T-helper 1 cell treated with Interleukin-12 subunit alpha and Interleukin-12 subunit beta and Interleukin-4 antibody, amounts not matched to agents 30 μg/mL and 1 μg/mL, for 36 hours (primary cell): Measurements from ENCODE around the gene SLC22A8.
"Not testable (repeated sequence)": the region's sequence is repeated elsewhere in the genome, so short reads cannot be mapped to it uniquely, and the experiment has no call there.

Source experiments
- H3K27ac Mint-ChIP-seq: one replicate; pipeline ENCODE4 v1.8.0; 2021; ENCODE audit warnings: mild to moderate bottlenecking, mixed read lengths
- H3K27me3 Mint-ChIP-seq: one replicate; pipeline ENCODE4 v1.8.0; 2021; ENCODE audit warnings: low read depth, mixed read lengths
- H3K36me3 Mint-ChIP-seq: one replicate; pipeline ENCODE4 v1.8.0; 2021; ENCODE audit warnings: low read depth, mixed read lengths
- H3K4me1 Mint-ChIP-seq: one replicate; pipeline ENCODE4 v1.8.0; 2021; ENCODE audit warnings: low read depth, mixed read lengths
- H3K4me3 Mint-ChIP-seq: one replicate; pipeline ENCODE4 v1.8.0; 2021; ENCODE audit warnings: mild to moderate bottlenecking, moderate library complexity, mixed read lengths
- H3K9me3 Mint-ChIP-seq: one replicate; pipeline ENCODE4 v1.8.0; 2021; ENCODE audit warnings: mixed read lengths

Gene SLC22A8

DNA sequence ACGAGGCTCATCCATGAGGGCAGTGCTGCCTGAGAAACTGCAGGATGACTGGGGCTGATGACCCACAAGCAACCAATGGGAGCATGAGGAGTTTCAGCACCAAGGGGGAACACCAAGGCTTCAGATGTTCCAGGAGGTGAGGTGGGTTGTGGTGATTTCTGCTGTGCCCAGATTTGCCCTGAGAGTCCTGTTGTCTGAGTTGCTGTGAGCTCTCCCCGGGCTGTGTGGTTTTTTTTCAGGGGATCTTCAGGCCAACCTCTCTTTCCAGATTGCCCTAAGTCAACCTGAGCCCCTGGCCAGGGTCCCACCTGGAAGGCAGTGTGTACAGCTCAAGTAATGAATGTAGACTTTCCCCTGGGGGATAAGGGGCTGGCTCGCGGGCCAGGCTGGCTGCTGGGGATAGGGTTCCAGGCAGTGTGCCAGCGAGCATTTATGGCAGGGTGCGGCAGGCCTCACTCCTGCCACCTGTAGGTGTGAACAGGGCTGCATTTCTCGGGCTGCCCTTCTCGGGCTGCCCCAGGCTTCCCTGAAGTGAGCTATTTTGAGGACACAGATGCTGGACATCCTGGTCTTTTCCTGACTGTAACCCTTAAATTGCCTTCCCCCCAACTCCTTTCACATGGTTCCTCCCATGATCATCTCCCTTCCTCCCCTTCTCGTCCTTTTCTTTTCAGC, 40.7 kb downstream of the SLC22A8 start:
- H3K27me3 Mint-ChIP-seq, result peaks cover 7% of the 10 kb centered on the region

DNA sequence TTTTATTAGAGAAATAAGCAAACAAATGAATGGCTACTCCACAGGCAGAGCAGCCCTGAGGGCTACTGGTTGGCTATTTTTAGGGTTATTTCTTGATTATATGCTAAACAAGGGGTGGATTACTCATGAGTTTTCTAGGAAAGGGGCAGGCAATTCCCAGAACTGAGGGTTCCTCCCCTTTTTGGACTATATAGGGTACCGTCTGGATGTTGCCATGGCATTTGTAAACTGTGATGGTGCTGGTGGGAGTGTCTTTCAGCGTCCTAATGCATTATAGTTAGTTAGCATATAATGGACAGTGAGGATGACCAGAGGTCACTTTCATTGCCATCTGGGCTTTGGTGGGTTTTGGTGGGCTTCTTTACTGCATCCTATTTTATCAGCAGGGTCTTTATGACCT, 50.1 kb downstream of the SLC22A8 start:
- H3K4me1 Mint-ChIP-seq, result no peaks in the 10 kb centered on the region
- no peaks in the 10 kb centered on the region for H3K36me3 Mint-ChIP-seq
- H3K4me3 Mint-ChIP-seq, result no peak overlapping the region
- H3K27ac Mint-ChIP-seq, result no peak overlapping the region
- H3K27me3 Mint-ChIP-seq, result peaks cover 29% of the 10 kb centered on the region
- no peaks in the 10 kb centered on the region for H3K9me3 Mint-ChIP-seq

More for the DNA sequence above, 40.7 kb downstream of the SLC22A8 start:
- Mint-ChIP-seq H3K27ac (no peak overlapping the region), H3K4me1 (no peaks in the 10 kb centered on the region), H3K36me3 (no peaks in the 10 kb centered on the region), H3K4me3 (no peak overlapping the region), H3K9me3 (no peaks in the 10 kb centered on the region)

- Mint-ChIP-seq H3K27ac (no peak overlapping the region), H3K4me3 (no peak overlapping the region), H3K9me3 (no peaks in the 10 kb centered on the region), H3K4me1 (no peaks in the 10 kb centered on the region), H3K36me3 (no peaks in the 10 kb centered on the region), H3K27me3 (peaks cover 20% of the 10 kb centered on the region)
Measured at GRCh38 chr11:62962391-62962790, 53.2 kb downstream of the SLC22A8 start.

GRCh38 chr11:62961017-62961570, 54.5 kb downstream of the SLC22A8 start:
- Mint-ChIP-seq H3K9me3 (no peaks in the 10 kb centered on the region), H3K36me3 (no peaks in the 10 kb centered on the region), H3K27me3 (peaks cover 7% of the 10 kb centered on the region), H3K4me3 (no peak overlapping the region), H3K4me1 (no peaks in the 10 kb centered on the region), H3K27ac (no peak overlapping the region)

DNA sequence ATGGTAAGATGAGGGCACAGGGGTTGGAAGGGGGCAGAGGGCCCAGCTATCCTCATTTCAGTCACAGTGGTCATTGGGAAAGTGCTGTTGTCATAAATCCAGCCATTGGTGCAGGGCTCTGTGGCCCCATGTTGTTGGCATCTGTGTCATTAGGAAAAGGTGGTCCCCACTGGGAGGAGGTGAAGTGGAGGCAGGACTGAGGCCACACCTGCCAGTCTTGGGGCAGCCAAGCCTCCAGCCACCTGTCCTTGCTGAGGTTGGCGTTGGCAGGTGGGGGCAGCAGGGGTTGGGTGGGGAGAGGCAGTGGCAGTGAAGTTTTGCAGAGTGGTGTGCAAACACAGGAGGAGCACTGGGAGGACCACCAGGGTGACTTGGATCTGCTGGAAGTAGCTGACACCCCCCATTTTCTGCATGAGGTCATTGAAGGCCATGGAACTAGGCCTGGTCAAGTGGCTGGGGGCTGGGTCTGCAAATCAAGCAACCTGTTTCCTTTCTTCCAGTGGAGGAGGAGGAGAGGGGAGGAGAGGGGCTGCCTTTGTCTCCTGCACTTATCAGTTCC, 56.1 kb downstream of the SLC22A8 start:
- no peak overlapping the region for H3K27ac Mint-ChIP-seq
- no peaks in the 10 kb centered on the region for H3K36me3 Mint-ChIP-seq
- no peaks in the 10 kb centered on the region for H3K9me3 Mint-ChIP-seq
- no peaks in the 10 kb centered on the region for H3K27me3 Mint-ChIP-seq
- H3K4me3 Mint-ChIP-seq, result no peak overlapping the region
- no peaks in the 10 kb centered on the region for H3K4me1 Mint-ChIP-seq

DNA sequence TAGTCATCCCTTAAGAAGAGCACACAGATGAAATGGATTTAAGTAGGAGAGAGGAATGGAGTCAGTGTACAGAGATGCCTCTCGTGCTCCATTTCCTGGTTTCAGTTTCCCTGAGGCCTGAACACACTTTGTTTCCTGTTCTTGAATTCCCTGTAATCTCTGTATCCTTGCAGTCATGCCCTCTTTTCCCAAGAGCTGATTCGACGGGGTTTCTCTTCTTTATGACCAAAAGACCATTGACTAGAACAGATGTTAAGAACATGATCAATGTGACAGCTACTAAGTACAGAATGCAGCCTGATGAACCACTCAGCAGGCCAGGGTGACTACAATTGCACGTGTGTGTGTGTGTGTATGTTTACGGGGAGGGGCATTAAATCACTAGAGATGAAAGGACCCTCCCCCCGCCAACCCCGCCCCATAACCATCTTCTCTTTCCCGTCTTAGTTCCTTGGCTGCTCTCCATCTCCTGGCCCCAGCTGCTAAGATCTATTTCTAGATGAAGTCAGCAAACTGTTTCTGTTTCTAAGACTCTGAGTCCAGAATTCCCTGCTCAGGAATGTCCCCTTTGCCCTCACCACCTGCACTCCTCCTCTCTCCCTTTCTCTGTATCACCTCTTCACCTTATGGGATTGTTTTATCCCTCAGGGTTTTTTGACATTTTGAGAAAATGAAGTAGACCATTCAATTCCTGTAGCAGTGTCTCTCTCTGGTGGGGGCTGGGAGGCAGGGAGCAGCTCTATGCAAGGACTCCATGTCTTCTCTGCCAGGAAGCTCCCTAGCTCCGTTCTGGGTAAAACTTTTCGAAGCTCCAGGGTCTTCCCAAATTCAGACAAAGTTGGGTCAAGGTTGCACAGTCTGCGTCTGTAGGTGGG, 56.9 kb downstream of the SLC22A8 start:
- H3K36me3 Mint-ChIP-seq, result no peaks in the 10 kb centered on the region
- peaks cover 2% of the 10 kb centered on the region for H3K27me3 Mint-ChIP-seq
- H3K27ac Mint-ChIP-seq, result no peak overlapping the region
- H3K9me3 Mint-ChIP-seq, result no peaks in the 10 kb centered on the region
- no peak overlapping the region for H3K4me3 Mint-ChIP-seq
- no peaks in the 10 kb centered on the region for H3K4me1 Mint-ChIP-seq

DNA sequence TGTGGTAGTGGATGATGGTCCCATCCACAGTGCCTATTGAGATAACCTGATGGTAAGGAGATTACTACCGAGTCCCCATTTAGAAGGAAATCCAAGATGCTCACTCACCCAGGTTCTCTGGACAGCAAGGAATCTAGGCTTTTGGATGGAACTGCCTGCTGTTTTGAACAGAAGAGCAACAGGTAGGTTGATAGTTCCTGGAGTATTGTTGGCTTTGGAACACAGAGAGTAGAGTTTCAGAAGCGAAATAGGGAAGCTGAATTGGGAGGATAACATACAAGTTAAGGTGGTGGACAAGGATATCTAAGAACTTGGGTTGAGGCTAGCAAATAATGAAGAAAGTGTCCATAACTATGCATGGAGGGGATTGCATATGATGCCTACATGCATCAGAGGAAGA, 58.5 kb downstream of the SLC22A8 start:
- H3K9me3 Mint-ChIP-seq, result no peaks in the 10 kb centered on the region
- H3K36me3 Mint-ChIP-seq, result no peaks in the 10 kb centered on the region
- no peak overlapping the region for H3K4me3 Mint-ChIP-seq
- H3K27ac Mint-ChIP-seq, result no peak overlapping the region
- H3K27me3 Mint-ChIP-seq, result peaks cover 4% of the 10 kb centered on the region
- H3K4me1 Mint-ChIP-seq, result no peaks in the 10 kb centered on the region

DNA sequence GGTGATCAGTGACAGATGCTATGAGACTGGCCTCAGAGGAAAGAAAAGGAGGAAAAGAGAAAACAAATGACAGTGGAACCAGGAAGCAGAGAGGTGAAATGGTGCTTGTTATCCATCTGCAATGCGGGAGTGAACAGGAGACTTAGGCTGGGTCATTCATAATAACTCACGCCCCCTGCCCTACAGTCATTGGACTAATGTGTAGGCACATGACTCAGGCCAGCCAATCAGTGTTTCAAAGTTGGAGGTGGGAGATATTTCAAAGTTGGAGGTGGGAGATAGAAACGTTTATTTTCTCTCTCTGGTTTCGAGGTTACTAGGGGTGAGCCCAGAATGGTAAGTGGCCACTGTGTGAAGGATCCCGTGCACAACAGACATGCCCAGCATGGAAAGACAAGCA, 61.2 kb downstream of the SLC22A8 start:
- H3K4me3 Mint-ChIP-seq, result no peak overlapping the region
- no peaks in the 10 kb centered on the region for H3K36me3 Mint-ChIP-seq
- H3K27ac Mint-ChIP-seq, result no peak overlapping the region
- no peaks in the 10 kb centered on the region for H3K9me3 Mint-ChIP-seq
- H3K4me1 Mint-ChIP-seq, result no peaks in the 10 kb centered on the region
- peaks cover 4% of the 10 kb centered on the region for H3K27me3 Mint-ChIP-seq

DNA sequence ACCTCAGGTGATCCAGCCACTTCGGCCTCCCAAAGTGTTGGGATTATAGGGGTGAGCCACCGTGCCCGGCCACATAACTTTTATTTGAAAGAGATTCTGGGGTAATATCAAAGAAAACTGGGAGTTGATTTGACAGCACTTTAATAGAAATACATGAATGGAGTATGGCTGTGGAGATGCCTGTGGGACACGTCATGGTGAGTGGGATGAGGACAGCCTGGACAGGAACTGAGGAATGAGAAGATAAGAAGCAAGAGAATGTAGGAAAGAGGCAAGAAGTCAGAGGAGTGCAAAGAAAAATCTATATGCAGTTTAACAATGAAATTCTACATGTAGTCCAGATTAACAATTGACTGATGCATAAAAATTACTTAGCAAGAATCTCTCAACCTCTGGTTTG, 61.8 kb downstream of the SLC22A8 start:
- Mint-ChIP-seq H3K4me3 (no peak overlapping the region), H3K36me3 (no peaks in the 10 kb centered on the region), H3K4me1 (no peaks in the 10 kb centered on the region), H3K27me3 (peaks cover 4% of the 10 kb centered on the region), H3K27ac (no peak overlapping the region), H3K9me3 (no peaks in the 10 kb centered on the region)

DNA sequence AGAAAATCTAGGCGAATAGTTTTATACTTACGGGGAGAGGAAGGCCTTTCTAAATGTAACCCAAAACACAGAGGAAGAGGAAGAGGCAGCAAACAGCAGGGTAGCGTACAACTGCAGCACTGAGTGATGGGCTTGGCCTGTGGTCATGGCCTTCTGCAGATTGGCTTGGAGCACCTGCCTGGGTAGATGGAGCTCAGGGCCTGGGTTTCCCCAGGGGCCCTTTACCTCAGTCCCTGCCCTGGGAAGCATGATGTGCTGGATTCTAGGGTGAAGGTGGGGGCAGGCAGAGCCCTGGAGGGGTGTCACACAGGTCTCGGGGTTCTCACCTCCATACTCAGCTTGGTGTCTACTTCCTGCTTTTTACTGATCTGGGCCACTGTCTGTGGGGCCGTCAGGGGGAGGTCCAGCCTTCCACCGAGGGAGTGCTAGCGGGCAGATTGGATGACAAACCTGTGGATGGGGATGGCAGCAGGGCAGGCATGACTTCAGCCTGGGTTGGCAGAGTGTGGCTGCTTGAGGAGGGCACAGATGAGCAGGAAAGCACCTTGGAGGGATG, 66.8 kb downstream of the SLC22A8 start:
- Mint-ChIP-seq H3K27ac (no peak overlapping the region), H3K4me1 (no peaks in the 10 kb centered on the region), H3K36me3 (no peaks in the 10 kb centered on the region), H3K27me3 (peaks cover 12% of the 10 kb centered on the region), H3K4me3 (no peak overlapping the region), H3K9me3 (no peaks in the 10 kb centered on the region)

GRCh38 chr11:62945538-62945937, 70.1 kb downstream of the SLC22A8 start:
- not testable (repeated sequence) for H3K4me1 Mint-ChIP-seq, H3K27ac Mint-ChIP-seq, H3K36me3 Mint-ChIP-seq, H3K9me3 Mint-ChIP-seq, H3K4me3 Mint-ChIP-seq
- H3K27me3 Mint-ChIP-seq, result peaks cover 18% of the 10 kb centered on the region
